ENCODE measurements around the gene CRK.

GRCh38 chr17:1446201-1446600, 9.8 kb downstream of the CRK start:
- TF ChIP-seq EZH2phosphoT487 (IDR thresholded peaks at IDR 0.05; ENCODE audit: borderline replicate concordance, low read length) (no peak), CTCF (conservative IDR thresholded peaks at IDR 0.05; ENCODE audit: low read depth, low read length) (no peak), EZH2 (IDR thresholded peaks at IDR 0.05; ENCODE audit: low read length, unreplicated experiment) (no peak)

Measured in PC-3 (cell line).